Measurements from ENCODE around the gene BCL7A. TPM values are rescaled to one million over a fixed set of nuclear protein-coding genes. Genes with fewer than 3 reads are reported as not detected.
"Not testable (repeated sequence)": the region's sequence is repeated elsewhere in the genome, so short reads cannot be mapped to it uniquely, and the experiment has no call there.

Gene BCL7A
- total RNA-seq, 2 experiments from 2014 or later: 6.1 to 6.2 TPM

DNA sequence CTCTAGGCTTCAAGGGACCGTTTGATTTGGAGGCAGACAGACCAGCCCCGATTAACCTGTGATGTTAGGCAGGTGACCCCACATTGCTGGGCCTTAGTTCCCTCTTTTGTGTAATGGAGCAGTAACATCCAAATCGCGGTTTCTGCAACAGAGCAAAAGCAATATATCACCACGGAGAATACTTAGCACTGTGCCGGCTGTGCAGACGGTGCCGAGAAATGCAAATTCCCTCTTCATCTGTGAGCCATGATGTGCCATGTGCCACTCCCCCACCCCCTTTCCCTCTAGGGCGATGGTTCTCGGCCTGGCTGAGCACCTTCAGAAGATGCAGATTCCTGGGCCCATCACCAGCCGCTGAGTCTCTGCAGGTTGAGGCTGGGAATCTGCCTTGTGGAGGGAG lies 10.9 kb downstream of the BCL7A start:
- H3K4me1 Mint-ChIP-seq (ENCODE audit: low read depth): no peaks in the 10 kb centered on the region
- no peak overlapping the region for H3K27ac Mint-ChIP-seq
- H3K36me3 Mint-ChIP-seq (ENCODE audit: low read depth): no peaks in the 10 kb centered on the region
- no peaks in the 10 kb centered on the region for H3K9me3 Mint-ChIP-seq
- no peak overlapping the region for H3K4me3 Mint-ChIP-seq
- CTCF ChIA-PET: interaction anchor here (1.5 to 1.7 kb wide), 2 partner anchors 91 to 125 kb away, joined by 3 to 4 read pairs; no protein-coding TSS in a partner anchor
- H3K27me3 Mint-ChIP-seq (ENCODE audit: low read depth): no peaks in the 10 kb centered on the region
- DNase-seq: no peak
- intact Hi-C loops (cut with micrococcal nuclease): no loop called here

DNA sequence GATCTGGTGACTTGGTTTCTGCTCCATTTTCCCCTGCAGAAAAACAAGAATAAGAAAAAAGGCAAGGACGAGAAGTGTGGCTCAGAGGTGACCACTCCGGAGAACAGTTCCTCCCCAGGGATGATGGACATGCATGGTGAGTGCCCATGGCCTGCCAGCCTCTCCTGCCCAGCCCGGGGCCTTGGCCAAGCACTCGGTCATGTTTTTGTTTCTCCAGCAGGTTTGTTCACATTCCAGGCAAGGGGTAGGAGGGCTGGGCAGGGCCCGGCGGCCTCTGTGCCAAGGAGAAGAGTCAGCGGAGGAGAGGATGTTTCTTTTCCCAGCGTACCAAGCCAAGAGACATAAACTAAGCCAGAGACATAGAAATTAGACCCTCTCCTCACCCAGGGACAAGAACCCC lies 13.6 kb downstream of the BCL7A start:
- intact Hi-C loops (cut with micrococcal nuclease): no loop called here
- CTCF ChIA-PET: no interaction called here
- H3K4me1 Mint-ChIP-seq (ENCODE audit: low read depth): no peaks in the 10 kb centered on the region

DNA sequence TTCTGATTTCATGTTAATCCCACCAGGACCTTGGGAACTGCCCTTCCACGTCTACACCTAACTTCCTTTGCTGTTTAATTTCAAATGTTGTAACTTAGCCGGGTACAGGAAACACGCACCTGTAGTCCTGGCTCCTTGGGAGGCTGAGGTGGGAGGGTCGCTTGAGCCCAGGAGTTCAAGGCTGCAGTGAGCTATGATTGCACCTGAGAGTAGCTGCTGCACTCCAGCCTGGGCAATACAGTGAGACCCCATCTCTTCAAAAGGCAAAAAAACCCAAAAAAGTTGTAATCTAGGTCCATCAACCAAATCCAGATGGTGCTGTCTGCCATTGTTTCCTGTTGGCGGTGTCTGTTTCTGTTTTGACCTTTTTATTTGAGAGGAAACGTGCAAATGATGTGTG lies 14.5 kb downstream of the BCL7A start:
- Mint-ChIP-seq H3K36me3 (ENCODE audit: low read depth) (no peaks in the 10 kb centered on the region), H3K27me3 (ENCODE audit: low read depth) (no peaks in the 10 kb centered on the region), H3K27ac (no peak overlapping the region), H3K9me3 (no peaks in the 10 kb centered on the region), H3K4me3 (no peak overlapping the region), H3K4me1 (ENCODE audit: low read depth) (no peaks in the 10 kb centered on the region)
- intact Hi-C loops (cut with micrococcal nuclease): no loop called here
- CTCF ChIA-PET: interaction anchor here (0.6 kb wide), 1 partner anchor 558 kb away, joined by 5 read pairs; no protein-coding TSS in a partner anchor
- DNase-seq: no peak

More for the DNA sequence above, 13.6 kb downstream of the BCL7A start:
- H3K27ac Mint-ChIP-seq: no peak overlapping the region
- H3K9me3 Mint-ChIP-seq: no peaks in the 10 kb centered on the region
- no peaks in the 10 kb centered on the region for H3K36me3 Mint-ChIP-seq (ENCODE audit: low read depth)
- no peak for DNase-seq
- H3K4me3 Mint-ChIP-seq: no peak overlapping the region
- no peaks in the 10 kb centered on the region for H3K27me3 Mint-ChIP-seq (ENCODE audit: low read depth)

DNA sequence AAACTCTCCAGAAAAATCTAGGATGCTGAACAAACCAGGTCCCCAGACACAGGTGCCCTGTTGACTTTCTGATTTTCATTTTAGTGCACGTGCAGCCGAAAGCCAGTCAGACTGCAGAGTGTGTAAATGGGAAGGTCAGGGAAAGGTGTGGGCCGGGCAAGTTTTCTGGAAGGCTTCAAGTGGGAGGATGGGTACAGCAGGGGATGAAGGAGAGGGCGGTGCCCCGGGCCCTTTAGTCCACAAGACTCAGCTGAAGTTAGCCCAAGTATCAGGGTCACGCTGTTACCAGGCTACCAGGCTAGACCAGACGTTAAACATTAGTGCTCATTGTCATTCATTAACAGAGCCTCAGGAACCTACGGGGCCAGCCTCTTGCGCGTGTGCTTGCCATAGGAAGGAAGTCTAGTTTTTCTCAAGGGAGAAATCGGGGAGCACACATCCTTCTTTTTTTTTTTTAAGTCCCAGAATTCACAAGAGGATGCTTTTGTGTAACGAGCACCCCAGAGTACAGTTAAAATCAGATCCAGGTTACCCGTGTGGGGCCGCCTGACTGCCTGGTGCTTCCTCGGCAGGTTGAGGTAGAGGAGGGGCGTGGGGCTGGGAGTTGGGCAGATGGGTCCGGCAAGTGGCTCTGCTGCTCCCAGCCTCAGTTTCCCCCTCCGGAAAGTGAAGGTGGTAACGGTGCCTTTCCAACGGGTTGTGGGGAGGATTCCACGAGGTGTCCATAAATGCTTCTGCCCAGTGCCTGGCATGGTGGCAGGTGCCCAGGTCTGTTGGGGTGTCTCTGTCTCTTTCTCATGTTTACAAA lies 19.1 kb downstream of the BCL7A start:
- no peaks in the 10 kb centered on the region for H3K4me1 Mint-ChIP-seq (ENCODE audit: low read depth)
- intact Hi-C loops (cut with micrococcal nuclease): no loop called here
- H3K27me3 Mint-ChIP-seq (ENCODE audit: low read depth): no peaks in the 10 kb centered on the region
- H3K36me3 Mint-ChIP-seq (ENCODE audit: low read depth): no peaks in the 10 kb centered on the region
- no peak overlapping the region for H3K27ac Mint-ChIP-seq
- H3K4me3 Mint-ChIP-seq: no peak overlapping the region
- H3K9me3 Mint-ChIP-seq: no peaks in the 10 kb centered on the region
- CTCF ChIA-PET: no interaction called here
- no peak for DNase-seq

DNA sequence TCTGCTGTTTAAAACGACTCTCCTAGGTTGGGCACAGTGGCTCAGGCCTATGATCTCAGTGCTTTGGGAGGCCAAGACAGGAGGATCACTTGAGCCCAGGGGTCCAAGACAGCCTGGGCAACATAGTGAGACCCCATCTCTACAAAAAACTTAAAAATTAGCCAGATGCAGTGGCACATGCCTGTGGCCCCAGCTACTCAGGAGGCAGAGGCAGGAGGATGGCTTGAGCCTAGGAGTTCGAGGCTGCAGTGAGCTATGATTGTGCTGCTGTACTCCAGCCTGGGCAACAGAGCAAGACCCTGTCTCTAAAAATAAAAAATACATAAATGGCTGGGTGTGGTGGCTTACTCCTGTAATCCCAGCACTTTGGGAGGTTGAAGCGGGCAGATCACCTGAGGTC lies 19.8 kb downstream of the BCL7A start:
- intact Hi-C loops (cut with micrococcal nuclease); H3K4me3 Mint-ChIP-seq; H3K4me1 Mint-ChIP-seq (ENCODE audit: low read depth); H3K27ac Mint-ChIP-seq; H3K9me3 Mint-ChIP-seq; CTCF ChIA-PET; H3K27me3 Mint-ChIP-seq (ENCODE audit: low read depth); DNase-seq; H3K36me3 Mint-ChIP-seq (ENCODE audit: low read depth): not testable (repeated sequence)

DNA sequence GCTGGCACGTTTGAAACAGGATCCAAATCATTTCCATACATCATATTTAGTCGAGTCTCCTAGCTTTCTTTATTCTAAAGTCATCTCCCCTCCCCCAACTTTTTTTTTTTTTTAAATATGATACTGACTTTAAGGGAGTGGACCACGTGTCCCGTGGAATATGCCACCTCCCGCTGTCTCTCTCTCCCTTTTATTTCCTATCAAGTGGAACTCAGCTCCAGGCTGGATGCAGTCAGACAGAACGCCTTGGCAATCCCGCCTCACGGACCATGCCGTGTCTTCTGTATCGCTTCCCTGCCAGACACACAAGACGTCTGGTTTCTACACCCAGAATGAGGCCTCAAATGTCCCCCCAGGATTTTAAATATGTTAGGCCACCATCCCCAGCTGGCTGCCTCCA lies 21.2 kb downstream of the BCL7A start:
- intact Hi-C loops (cut with micrococcal nuclease): no loop called here
- no peak overlapping the region for H3K4me3 Mint-ChIP-seq
- H3K9me3 Mint-ChIP-seq: no peaks in the 10 kb centered on the region
- no peaks in the 10 kb centered on the region for H3K4me1 Mint-ChIP-seq (ENCODE audit: low read depth)
- H3K36me3 Mint-ChIP-seq (ENCODE audit: low read depth): peaks cover 2% of the 10 kb centered on the region
- CTCF ChIA-PET: interaction anchor here (1.0 to 1.3 kb wide), 2 partner anchors 80 to 97 kb away, joined by 4 read pairs; no protein-coding TSS in a partner anchor
- no peak overlapping the region for H3K27ac Mint-ChIP-seq
- H3K27me3 Mint-ChIP-seq (ENCODE audit: low read depth): no peaks in the 10 kb centered on the region
- no peak for DNase-seq

DNA sequence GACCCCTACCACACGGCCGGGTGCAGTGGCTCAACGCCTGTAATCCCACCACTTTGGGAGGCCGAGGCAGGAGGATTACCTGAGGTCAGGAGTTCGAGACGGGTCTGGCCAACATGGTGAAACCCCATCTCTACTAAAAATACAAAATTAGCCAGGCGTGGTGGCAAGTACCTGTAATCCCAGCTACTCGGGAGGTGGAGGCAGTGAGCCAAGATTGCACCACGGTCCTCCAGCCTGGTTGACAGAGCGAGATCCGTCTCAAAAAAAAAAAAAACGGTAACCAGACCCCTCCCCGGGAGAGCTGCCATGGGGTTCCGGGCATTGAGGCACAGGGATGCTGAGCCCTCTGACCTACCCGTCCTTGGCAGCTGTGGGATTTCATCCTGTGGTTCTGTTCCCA lies 21.8 kb downstream of the BCL7A start:
- Mint-ChIP-seq H3K27me3 (ENCODE audit: low read depth) (no peaks in the 10 kb centered on the region), H3K4me1 (ENCODE audit: low read depth) (no peaks in the 10 kb centered on the region), H3K9me3 (no peaks in the 10 kb centered on the region), H3K27ac (no peak overlapping the region), H3K36me3 (ENCODE audit: low read depth) (peaks cover 2% of the 10 kb centered on the region), H3K4me3 (no peak overlapping the region)
- DNase-seq: no peak
- intact Hi-C loops (cut with micrococcal nuclease): no loop called here
- CTCF ChIA-PET: interaction anchor here (0.6 to 1.3 kb wide), 3 partner anchors 79 to 946 kb away, joined by 3 to 4 read pairs (median 4); no protein-coding TSS in a partner anchor

DNA sequence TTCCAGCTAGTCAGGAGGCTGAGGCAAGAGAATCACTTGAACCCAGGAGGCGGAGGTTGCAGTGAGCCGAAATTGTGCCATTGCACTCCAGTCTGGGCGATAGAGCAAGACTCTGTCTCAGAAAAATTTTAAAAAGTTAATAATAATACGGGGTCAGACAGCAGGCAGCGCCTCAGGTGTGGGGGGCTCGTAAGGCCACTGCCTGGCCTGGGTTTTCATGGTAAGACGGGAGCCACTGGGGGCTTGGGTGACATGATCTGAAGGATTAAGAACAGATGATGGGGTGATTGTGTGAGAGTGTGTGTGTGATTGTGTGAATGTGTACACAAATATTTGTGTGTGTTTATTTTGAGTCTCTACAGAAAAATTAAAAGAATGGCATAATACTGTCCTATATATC lies 23.6 kb downstream of the BCL7A start:
- CTCF ChIA-PET: interaction anchor here (1.9 kb wide), 1 partner anchor 78 kb away, joined by 6 read pairs; no protein-coding TSS in a partner anchor
- H3K27me3 Mint-ChIP-seq (ENCODE audit: low read depth): no peaks in the 10 kb centered on the region
- H3K36me3 Mint-ChIP-seq (ENCODE audit: low read depth): peaks cover 2% of the 10 kb centered on the region
- no peak overlapping the region for H3K4me3 Mint-ChIP-seq
- no peak for DNase-seq
- intact Hi-C loops (cut with micrococcal nuclease): no loop called here
- H3K27ac Mint-ChIP-seq: no peak overlapping the region
- H3K4me1 Mint-ChIP-seq (ENCODE audit: low read depth): no peaks in the 10 kb centered on the region
- no peaks in the 10 kb centered on the region for H3K9me3 Mint-ChIP-seq

DNA sequence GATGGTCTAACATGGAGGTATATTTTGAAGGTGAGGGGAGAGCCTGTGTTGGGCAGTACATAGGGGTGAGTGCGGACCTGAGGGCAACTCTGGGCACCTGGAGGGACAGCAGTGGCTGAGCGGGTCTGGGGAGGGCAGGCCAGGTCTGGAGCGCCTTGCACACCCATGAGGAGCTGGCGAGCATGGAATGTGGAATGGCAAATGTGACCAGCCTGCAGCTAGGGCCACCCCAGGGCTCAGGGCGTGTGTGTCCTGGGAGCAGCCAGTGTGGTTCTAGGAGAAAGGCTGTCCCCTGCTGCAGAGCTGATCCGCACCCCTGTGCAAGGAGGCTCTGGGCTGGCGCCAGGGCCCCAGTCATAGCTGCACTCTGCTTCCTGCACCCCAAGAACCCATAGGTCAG lies 24.5 kb downstream of the BCL7A start:
- DNase-seq: no peak
- intact Hi-C loops (cut with micrococcal nuclease): no loop called here
- Mint-ChIP-seq H3K27me3 (ENCODE audit: low read depth) (no peaks in the 10 kb centered on the region), H3K9me3 (no peaks in the 10 kb centered on the region), H3K4me1 (ENCODE audit: low read depth) (no peaks in the 10 kb centered on the region), H3K4me3 (no peak overlapping the region), H3K36me3 (ENCODE audit: low read depth) (peaks cover 2% of the 10 kb centered on the region), H3K27ac (no peak overlapping the region)
- CTCF ChIA-PET: interaction anchor here (1.9 kb wide), 1 partner anchor 77 kb away, joined by 6 read pairs; no protein-coding TSS in a partner anchor

DNA sequence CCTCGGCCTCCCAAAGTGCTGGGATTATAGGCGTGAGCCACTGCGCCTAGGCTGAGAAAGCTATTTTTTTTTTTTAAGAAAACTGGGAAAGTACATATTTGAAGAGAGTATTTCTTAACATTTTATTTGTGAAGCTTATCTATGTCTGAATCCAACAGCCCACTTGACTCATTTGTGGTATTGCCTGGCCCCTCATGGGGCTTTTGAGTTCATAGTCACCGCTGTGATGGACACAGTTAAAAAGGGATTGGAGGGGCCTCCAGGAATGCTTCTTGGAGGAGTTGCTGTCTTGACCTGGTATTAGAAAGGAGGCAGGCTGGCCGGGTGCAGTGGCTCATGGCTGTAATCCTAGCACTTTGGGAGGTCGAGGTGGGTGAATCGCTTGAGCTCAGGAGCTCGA lies 26.5 kb downstream of the BCL7A start:
- intact Hi-C loops (cut with micrococcal nuclease): no loop called here
- CTCF ChIA-PET: interaction anchor here (0.7 to 0.8 kb wide), 2 partner anchors 70 to 75 kb away, joined by 3 to 4 read pairs; no protein-coding TSS in a partner anchor
- no peak overlapping the region for H3K27ac Mint-ChIP-seq
- DNase-seq: no peak
- no peak overlapping the region for H3K4me3 Mint-ChIP-seq
- peaks cover 2% of the 10 kb centered on the region for H3K36me3 Mint-ChIP-seq (ENCODE audit: low read depth)
- no peaks in the 10 kb centered on the region for H3K9me3 Mint-ChIP-seq
- H3K4me1 Mint-ChIP-seq (ENCODE audit: low read depth): no peaks in the 10 kb centered on the region
- no peaks in the 10 kb centered on the region for H3K27me3 Mint-ChIP-seq (ENCODE audit: low read depth)

DNA sequence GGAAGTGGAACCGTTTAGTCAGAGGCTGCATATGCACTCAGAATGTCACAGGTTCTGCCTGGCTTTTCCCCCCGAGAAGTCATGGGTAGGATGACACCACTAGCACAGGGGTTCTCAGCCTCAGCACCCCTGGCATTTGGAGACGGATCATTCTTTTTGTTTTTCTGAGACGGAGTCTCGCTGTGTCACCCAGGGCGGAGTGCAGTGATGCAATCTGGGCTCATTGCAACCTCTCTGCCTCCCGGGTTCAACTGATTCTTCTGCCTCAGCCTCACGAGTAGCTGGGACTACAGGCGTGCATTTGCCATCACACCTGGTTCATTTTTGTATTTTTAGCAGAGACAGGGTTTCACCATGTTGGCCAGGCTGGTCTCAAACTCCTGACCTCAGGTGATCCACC lies 28.1 kb downstream of the BCL7A start:
- intact Hi-C loops (cut with micrococcal nuclease): loop anchor here (5.0 kb wide), 2 partner anchors 133 to 217 kb away; partner anchors contain the start of genes CFAP251 and VPS33A
- Mint-ChIP-seq H3K4me1 (ENCODE audit: low read depth) (peaks cover 3% of the 10 kb centered on the region), H3K36me3 (ENCODE audit: low read depth) (peaks cover 3% of the 10 kb centered on the region), H3K4me3 (no peak overlapping the region), H3K9me3 (no peaks in the 10 kb centered on the region), H3K27ac (no peak overlapping the region), H3K27me3 (ENCODE audit: low read depth) (no peaks in the 10 kb centered on the region)
- DNase-seq: no peak
- CTCF ChIA-PET: interaction anchor here (1.1 to 4.5 kb wide), 2 partner anchors 73 to 141 kb away, joined by 3 to 27 read pairs; no protein-coding TSS in a partner anchor

DNA sequence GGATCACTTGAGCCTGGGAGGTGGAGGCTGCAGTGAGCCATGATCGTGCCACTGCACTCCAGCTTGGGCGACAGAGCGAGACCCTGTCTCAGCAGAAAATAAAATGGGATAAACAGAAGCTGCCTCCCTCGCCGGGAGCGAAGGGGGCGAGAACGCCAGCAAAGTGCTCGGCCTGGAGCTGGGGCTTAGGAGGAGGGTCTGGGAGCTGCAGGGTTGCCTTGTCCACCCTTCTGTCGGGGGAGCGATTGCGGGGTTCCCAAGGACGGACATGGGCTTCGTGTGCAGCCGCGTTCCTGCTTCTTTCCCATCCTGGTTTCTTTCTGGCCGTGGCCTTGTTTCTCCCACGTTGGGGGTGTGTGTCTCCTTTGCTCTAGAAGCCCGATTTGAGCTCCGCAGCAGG lies 29.0 kb downstream of the BCL7A start:
- intact Hi-C loops (cut with micrococcal nuclease): loop anchor here (5.0 kb wide), 2 partner anchors 133 to 217 kb away; partner anchors contain the start of genes CFAP251 and VPS33A
- H3K4me3 Mint-ChIP-seq: no peak overlapping the region
- no peak overlapping the region for H3K27ac Mint-ChIP-seq

More for the DNA sequence above, 29.0 kb downstream of the BCL7A start:
- H3K4me1 Mint-ChIP-seq (ENCODE audit: low read depth): peaks cover 3% of the 10 kb centered on the region
- H3K9me3 Mint-ChIP-seq: no peaks in the 10 kb centered on the region
- CTCF ChIA-PET: interaction anchor here (4.5 kb wide), 1 partner anchor 72 kb away, joined by 27 read pairs; no protein-coding TSS in a partner anchor
- no peaks in the 10 kb centered on the region for H3K27me3 Mint-ChIP-seq (ENCODE audit: low read depth)
- no peak for DNase-seq
- H3K36me3 Mint-ChIP-seq (ENCODE audit: low read depth): peaks cover 3% of the 10 kb centered on the region

Data from activated naive CD4-positive, alpha-beta T cell treated with anti-CD3 and anti-CD28 coated beads for 36 hours (primary cell).